HG02852 (cell line): ENCODE measurements around the gene ZDHHC14.

Source experiments
- ATAC-seq: cut with Tn5 transposase; IDR thresholded peaks from one replicate; pipeline ENCODE4 v1.9.1; 2021; ENCODE audit warnings: mild to moderate bottlenecking, moderate library complexity; ENCODE audit not compliant: unreplicated experiment

Gene ZDHHC14

DNA sequence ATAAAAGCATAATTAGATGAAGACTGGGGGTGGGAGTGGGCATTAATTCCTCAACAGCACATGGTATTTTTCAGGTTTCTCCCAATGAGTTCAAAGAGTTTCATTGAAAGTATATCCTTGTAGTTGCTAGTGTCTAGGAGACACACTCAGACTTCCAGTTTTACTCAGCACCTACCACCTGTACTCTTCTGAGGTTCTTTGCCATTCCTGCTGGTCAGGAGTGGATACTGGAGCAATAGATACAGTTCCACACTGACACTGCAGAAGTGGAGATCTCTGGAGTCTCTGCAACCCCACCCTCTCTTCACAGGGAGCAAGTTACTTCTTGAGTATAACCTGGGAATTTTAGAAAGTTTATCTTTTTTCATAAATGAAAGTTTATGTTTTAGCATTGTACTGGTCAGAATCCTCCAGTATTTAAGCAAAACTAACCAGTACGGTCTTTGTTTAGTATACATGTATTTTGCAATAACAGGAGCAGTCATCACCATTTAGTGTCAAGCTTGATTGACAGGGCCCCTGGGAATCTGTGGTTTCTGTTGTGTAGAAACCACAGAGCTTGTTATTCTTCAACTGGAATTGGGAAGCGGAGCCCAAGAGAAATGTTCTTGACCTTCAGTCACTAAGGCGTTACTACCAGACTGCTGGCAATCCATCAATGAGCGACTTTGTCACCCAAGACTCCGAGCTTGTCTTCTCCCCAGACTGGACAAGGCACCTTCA is 148.1 kb downstream of the ZDHHC14 start:
- no peak for ATAC-seq

DNA sequence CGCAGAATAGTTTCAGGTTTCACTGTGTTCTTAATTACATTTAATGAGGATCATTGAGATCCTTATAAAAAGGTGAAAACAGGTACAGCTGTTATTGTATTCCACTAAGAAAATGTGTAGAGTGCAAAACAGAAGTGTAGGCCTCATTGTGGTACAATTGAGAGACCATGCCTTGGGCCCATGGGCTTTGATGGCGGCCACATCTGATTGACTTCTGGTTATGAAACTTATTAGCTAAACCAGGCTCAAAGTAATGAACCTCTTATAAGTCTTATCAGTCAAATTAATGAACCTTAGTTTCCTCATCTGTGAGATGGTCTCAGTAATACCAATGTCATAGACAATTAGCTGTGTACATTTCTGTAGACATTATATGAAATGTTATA is 148.7 kb downstream of the ZDHHC14 start:
- no peak for ATAC-seq

DNA sequence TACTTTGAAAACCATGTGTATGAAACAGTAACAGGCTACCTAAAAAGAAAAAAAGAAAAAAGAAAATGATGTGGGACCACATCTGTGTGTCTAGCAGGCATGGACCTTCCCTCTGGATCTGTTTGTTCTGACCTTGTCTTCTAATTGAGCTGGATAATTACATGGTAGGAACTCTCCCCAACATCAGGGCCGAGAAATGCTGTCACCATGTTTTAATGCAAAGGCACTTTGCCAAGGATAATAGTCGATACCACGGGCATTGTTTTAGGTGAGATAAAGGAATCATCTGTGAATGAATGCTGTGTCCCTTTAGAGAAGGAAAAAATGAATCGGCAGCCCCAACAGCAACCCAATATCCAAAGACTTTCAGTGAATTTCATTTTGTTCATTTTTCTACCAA is 149.1 kb downstream of the ZDHHC14 start:
- ATAC-seq = no peak

DNA sequence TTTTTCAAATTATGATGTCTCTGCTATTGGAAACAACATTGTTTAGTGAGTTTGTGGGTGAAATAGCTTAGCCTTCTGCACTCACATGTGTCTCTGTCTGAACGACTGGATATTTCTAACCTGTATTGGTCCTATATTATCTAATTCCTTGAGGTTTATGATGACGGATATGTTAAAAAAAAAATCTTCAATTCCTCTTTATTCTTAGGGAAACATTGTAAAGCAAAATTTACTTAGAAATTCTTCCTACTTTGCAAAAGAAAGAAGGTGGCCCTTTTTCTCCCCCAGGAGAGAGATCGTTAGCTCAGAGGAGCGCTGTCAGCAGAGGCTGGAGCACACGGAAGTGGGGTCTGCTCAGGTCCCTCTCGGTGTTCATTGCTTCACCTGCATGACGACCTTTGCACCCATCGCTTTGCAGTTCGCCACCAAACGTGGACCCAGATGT is 149.8 kb downstream of the ZDHHC14 start:
- no peak for ATAC-seq

DNA sequence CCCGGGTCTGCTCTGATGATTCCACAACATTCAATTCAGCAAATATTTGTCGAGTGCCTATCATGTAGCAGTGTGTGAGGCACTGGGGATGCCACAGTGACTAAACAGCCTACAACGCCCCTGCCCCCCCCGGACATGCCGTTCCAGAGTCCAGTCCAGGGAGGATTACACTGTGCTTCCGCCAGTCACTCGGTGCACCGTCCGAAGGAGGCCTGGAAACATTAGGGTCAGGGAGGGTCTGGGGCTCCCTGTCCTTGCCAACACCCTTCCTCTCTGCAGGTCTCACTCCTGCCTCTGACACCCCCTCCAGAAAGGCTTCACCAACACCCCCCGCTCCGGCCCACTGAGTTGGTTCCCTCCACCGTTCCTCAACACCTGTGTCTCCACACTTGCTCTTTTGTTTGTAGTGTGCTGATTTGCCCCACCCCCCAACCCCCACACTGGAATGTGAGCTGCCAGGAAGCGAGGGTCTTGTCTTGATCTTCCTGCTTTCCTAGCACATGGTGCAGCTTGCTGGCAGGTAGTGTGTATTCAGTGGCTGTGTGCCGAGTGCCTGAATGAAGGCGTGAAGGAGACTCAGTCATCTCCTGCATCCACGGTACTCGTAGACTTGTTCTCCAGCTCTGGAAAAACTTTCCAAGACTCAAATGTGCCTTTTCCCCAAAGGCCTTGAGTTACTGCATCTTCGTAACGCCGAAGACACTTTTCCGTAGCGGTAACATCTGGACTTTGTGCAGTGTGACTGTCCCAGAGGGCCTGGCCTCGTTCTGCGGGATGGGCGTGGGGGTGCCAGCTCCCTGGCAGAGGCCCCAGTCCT is 150.4 kb downstream of the ZDHHC14 start:
- no peak for ATAC-seq

DNA sequence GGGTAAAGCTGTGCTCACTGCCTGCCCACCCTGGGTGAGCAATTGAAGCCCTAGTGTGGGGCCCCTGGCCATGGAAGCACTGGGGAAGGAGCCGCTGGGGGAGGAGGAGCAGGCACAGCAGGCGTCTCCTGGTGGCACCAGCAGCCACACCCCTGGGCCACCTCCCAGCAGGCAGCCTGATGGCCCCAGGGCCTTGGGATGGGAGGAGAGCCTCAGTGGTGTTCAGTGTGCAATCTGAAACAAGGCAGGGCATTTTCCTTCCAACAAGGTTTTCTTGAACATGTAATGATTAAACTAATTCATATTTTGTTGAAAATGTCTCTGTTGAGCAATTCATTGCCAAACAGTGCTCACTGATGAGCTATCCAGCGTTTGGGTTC is 151.0 kb downstream of the ZDHHC14 start:
- no peak for ATAC-seq

DNA sequence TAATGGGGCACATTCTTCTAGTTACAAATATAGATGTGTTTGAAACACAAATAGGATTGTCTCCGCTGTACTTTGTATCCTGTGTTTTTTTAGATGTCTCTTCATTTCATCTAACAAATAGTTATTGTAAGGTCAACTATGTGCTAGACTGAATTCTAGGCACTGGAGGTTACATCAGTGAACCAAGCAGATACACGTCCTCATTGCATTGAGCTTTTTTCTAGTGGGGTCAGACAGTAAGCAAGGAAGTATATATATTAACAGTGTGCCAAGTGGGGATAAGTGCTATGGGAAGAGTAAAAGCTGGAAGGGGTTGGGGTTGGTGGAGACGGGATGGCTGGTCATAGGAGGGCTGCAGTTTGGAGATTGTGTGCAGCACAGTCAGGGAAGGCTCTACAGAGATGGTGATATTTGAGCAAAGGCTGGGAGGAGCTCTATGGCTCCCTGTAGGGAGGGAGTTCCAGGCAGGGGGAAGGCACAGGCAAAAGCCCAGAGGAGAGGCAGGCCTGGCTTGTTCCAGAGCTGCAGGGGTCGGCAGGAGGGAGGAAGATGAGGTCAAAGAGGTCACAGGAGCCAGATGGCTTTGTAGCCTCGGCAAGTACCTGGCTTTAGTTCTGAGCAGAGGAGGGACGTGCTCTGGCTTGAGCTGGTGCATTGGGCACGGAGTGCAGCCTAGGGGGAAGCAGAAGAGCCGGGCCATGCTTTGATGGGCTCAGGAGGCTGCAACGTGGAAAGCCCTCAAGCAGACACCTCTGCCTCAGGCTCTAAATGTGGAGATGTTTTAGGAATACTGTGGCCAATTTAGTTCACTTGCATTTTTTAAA is 152.3 kb downstream of the ZDHHC14 start:
- ATAC-seq = no peak

DNA sequence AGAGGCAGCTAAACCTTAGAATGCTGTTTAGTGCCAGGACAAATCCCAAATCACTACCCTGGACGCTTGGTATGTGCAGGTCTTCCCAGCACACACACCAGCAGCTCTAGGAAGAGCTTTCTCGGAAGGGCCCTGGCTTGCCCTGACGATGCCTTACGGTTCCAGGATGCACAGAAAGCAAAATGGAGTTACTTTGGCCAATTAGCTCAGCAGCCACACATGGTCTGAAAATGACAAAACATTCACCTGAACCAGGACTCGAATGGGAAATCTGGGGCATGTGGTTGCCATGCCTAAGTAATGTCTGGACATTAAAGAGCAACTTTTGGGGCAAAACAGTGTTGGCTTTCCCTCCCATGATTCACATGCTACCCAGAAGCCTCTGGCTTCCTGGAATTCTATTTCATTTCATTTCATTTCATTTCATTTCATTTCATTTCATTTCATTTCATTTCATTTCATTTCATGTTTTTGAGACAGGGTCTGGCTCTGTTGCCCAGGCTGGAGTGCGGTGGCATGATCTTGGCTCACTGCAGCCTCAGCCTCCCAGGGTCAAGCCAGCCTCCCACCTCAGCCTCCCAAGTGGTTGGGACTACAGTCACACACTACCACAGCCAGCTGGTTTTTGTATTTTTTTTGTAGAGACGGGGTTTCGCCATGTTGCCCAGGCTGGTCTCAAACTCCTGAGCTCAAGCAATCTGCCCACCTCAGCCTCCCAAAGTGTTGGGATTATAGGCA is 153.3 kb downstream of the ZDHHC14 start:
- ATAC-seq = no peak

DNA sequence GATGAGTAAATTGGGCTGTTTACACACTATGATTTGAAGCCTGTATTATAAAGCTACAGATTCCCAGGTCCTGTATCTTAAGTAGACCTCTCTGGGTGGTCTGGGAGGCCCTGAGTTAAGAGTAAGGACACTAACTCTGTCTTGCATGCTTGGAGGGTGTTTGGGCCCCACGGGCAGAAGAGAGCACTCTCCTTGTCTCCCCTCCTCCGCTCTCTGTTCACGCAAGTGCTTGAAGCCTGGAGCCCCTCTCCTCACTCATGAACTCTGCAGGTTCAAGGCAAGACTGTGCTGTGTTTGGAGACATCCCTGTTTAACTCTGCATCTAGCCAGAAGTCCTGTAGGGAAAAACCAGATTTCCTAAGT is 154.0 kb downstream of the ZDHHC14 start:
- no peak for ATAC-seq

DNA sequence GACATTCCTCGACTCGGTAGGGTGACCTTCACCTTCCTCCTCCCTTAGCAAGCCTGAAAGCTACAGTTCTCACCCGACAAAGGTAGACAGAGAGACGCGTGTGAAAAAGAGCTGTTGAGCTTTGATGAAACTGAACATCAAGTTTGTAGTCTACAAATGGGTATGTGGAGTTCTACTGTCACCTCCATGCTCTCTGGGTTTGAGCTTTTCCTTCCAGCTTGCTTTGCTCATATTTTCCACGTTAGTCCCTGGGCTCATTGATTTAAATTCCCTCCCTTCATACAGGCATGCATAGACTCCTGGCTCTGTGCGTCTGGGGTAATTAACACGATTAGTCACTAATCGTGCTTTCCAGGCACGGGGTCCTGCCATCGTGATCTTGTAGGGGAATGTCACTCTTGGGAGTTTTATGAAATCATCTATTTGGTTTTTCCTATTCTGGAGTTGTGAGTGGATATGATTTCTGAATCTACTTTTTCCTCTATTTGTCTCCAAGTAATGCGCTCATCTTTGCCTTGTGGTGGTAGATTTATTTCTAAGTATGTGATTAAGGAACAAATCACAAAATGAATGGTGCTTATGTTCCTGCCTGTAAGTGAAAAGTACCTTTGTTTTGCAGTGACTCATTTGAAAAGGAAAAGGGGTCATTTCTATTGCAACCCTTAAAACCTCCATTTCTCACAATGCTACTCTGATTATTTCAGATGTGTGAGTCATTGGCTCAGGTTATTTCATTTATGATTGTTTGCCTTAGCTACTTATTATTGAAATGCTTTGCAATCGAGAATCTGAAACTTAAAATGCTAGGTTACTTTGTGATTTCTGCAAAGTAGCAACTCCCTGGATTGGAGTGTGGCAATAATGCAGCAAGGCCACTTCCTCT is 154.6 kb downstream of the ZDHHC14 start:
- ATAC-seq = peak; percentile 55

DNA sequence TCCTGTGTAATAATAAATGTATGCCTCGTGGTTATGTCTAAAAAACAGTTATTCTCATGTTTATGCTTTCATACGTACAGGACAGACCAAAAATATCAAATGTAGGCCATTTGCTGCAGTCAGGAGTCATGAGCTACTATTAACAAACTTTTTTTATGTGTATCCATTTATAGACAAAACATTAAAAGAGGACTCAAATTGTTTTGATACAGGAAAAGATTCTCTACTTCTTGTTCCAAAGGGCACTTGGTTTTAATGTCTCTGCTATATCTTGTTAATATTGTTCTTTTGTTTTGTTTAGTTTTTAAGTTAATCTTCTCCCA is 155.2 kb downstream of the ZDHHC14 start:
- ATAC-seq = no peak

DNA sequence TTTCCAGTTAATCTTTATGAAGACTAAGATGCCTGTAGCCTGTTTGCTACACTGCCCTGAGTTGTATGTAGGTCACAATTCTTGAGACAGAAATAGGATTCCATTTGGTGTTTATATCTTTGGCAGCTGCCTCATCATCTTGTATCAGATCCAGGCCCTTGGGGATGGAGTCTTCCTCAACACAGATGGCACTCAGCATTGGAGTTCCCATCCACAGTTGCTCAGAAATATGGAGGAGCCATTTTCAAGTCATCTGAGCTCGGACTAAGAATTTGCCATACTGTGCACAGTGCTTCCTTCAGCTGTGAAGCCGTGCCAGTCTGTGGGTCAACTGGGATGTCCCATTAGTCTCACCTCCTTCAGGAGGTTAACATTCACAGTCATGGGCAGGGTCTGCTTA is 156.6 kb downstream of the ZDHHC14 start:
- no peak for ATAC-seq

DNA sequence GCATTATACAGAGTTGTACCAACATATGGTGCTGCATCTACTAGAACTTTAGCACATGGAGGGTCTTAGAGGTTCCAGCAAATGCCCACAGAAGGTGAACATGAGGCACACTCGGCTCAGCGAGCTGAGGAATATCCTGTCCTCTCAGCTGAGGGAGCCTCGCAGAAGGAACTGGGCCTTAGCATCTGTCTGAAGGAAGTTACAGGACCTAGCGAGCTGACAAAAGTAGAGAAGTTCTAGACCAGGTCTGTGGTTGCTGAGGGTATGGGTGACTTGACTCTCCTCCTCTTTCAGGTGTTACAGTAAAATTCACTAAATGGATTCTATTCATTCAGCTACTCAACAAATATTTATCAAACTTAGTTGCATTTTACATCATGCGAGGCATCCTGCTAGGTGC is 157.2 kb downstream of the ZDHHC14 start:
- ATAC-seq = no peak

DNA sequence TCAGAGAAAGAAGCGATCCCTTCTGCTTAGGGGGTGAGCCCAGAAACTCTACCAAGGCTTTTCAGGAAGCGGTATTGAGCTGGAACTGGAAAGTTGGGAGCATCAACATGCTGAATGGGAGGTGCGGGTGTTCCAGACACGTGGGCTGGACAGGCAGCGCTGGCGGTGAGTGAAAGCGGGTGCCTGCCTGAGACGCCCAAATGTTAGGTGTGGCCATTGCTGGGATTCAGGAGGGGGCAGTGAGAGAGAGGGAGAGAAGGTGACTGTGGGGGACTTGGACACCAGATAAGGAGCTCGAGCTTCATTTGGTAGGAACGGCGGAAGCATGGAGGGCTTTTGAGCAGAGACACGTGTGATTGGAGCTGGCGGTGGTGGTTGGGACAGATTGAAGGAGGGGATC is 157.7 kb downstream of the ZDHHC14 start:
- ATAC-seq = no peak

DNA sequence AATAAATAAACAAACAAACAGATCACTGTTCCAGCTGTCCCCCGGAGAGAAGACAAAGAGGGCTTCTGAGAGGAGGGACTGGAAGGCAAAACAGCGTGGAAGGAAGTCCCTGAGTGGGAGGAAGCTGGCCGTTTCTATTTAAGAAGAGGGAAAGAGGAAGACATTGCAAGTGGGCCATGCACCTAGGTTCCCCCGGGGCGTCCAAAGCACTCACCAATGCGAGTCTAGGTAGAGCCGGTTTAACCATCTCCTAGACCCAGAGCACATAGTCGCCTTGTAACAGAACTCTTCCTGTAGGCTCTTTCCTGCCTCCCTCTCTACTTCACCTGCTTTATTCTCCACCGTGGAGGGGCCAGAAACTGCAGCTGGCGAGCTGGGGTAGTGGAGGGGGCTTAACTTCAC is 158.4 kb downstream of the ZDHHC14 start:
- ATAC-seq = no peak

DNA sequence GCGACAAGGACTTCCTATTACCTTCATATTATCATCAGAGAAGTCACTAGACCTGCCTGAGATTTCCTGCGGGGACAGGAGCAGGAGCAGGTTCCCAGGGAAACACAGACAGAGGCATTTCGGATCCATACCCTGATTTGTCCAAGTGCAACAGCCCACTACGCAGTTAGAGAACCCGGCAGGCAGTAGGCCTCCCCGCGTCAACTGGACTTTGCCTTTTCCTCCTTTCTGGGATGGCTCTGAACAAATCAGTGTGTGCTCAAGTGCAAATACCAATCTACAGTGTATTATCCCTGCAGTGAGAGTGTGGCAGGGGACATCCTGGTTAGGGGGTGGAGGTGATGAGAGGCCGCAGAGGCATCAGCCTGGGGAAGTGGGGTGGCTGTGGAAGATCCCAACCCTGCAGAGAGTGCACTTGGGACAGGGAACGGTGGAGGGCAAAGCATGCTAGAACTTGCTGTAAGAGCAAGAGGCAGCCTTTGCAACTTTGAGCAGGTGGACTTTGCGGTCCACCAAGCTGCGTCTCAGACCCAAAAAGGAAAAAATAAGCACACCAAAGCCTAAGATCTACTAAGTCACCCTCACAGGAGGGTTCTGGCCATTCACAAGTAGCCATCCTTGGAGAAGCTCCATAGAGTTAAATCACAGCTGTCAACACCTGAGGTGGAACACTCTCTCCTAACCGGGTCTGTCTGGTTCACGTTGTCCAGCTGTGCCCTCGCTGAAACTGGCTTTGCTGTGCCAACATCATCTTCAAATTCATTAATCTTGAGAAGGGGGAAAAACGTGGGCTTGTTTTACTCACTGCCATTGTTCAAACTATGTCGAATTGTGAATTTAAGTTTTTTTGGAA is 159.1 kb downstream of the ZDHHC14 start:
- ATAC-seq = no peak

DNA sequence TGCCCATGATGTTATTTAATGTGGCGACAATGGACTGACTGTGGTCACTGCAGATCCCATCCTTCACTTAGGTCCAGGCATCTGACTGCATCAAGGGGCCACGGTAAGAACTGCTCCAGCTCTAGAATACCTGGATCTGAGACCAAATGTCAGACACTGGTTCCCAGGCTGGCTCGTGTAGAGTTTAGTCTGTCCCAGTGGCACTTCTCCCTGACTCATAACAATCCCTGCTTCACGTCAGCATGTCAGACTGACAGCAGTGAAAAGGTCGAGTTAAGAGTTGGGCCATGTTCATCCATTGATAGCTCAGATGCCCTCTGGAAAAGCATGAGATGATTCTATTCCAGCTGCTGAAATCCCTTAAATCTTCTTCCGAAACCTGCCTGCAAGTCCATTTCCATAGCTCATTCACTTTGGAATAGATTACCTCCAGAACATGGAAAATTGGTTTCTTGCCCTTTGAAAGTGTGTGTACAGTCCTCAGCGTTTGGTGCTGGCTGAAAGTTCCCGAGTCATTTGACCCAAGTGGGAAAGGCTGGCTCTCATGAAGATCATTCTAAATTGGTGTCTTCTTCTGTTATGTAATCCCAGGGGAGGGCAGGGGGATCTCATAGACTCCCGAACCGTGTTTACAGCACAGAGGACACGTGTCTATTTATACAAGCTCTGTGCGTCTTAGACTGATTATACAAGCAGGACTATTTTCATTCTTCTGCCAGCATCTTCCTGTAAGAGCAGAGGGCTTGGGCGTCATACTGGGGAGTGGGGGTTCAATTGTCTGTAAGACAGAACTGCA is 160.8 kb downstream of the ZDHHC14 start:
- no peak for ATAC-seq

DNA sequence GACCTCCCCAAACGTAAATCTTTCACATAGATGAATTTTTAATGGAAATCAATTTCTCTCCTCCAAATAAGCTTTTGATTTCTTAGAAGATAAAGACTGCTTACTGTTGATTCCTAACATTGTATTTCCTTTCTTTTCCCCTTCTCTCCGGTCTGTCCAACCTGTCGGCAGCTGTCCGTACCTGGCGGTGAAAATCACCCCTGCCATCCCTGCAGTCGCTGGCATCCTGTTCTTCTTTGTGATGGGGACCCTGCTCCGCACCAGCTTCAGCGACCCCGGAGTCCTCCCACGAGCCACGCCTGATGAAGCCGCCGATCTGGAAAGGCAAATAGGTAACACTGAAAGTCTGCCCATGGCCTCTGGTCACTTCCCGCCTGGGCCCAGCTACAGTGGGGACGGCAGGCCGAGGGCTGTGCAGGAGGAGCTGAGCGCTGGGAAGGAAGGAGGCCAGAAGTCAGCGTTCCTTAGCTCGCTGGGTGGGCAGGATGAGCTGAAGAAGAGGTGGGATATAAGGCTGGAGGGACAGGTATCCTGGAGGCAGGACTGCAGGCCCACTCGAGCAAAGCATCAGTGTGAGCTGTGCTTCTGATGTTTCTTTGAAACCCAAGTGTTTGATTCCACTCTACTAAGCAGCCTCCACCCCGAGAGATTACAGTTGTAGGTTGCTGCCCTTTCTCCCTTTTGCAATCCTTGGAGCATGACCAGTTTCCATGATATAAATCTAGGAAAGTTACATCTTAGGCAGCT is 161.6 kb downstream of the ZDHHC14 start:
- no peak for ATAC-seq
